ENCODE measurements around the gene PIGT.
A peak's percentile ranks its signal among the peaks of the same experiment; 100 is the strongest.

PIGT gene

GRCh38 chr20:45415822-45416637, at the start of gene PIGT:
Gene PIGT (plus strand): TSS chr20:45416141. CDS start chr20:45416157, 16 bp downstream.
- intact Hi-C loops (cut with DNase I), result no loop called here
- peak; percentile 86 to 97 (median 93) for DNase-seq

GRCh38 chr20:45366192-45366591, 49.7 kb upstream of the PIGT start:
- DNase-seq, result peak in 7 of 42 donors; percentile 8 to 63 (median 35)
- intact Hi-C loops (cut with DNase I), result no loop called here

- peak in 4 of 42 donors; percentile 7 to 32 (median 20) for DNase-seq
- intact Hi-C loops (cut with DNase I), result no loop called here
These were observed 49.3 kb upstream of the PIGT start for GRCh38 chr20:45366631-45367030.

GRCh38 chr20:45367126-45367525, 48.8 kb upstream of the PIGT start:
- peak in 1 of 42 donors; percentile 25 for DNase-seq
- intact Hi-C loops (cut with DNase I), result no loop called here

GRCh38 chr20:45368221-45368980, 47.5 kb upstream of the PIGT start:
- DNase-seq, result peak in 5 of 42 donors; percentile 15 to 44 (median 37)
- intact Hi-C loops (cut with DNase I), result no loop called here

GRCh38 chr20:45370571-45371160, 45.3 kb upstream of the PIGT start:
- intact Hi-C loops (cut with DNase I), result loop anchor here (5.0 kb wide), 2 partner anchors 37 to 67 kb away; partner anchors contain the start of gene DBNDD2
- peak in 4 of 42 donors; percentile 3 to 29 (median 18) for DNase-seq

GRCh38 chr20:45372241-45372640, 43.7 kb upstream of the PIGT start:
- intact Hi-C loops (cut with DNase I), result loop anchor here (5.0 kb wide), 2 partner anchors 35 to 65 kb away; partner anchors contain the start of gene DBNDD2
- DNase-seq, result peak in 4 of 42 donors; percentile 17 to 40 (median 28)

- intact Hi-C loops (cut with DNase I), result loop anchor here (5.0 kb wide), 2 partner anchors 35 to 65 kb away; partner anchors contain the start of gene DBNDD2
- DNase-seq, result peak; percentile 52 to 89 (median 74)
These were observed 43.1 kb upstream of the PIGT start for GRCh38 chr20:45372646-45373352.

- DNase-seq, result peak; percentile 78 to 97 (median 92)
- intact Hi-C loops (cut with DNase I), result loop anchor here (5.0 kb wide), 2 partner anchors 34 to 64 kb away; partner anchors contain the start of gene DBNDD2
These were observed 42.4 kb upstream of the PIGT start for GRCh38 chr20:45373353-45374100.

GRCh38 chr20:45374101-45374467, 41.9 kb upstream of the PIGT start:
- peak in 1 of 42 donors; percentile 31 for DNase-seq
- intact Hi-C loops (cut with DNase I), result loop anchor here (5.0 kb wide), 2 partner anchors 33 to 63 kb away; partner anchors contain the start of gene DBNDD2

GRCh38 chr20:45374966-45375365, 41.0 kb upstream of the PIGT start:
- DNase-seq, result peak in 2 of 42 donors; percentile 21 to 34
- intact Hi-C loops (cut with DNase I), result loop anchor here (5.0 kb wide), 2 partner anchors 32 to 62 kb away; partner anchors contain the start of gene DBNDD2

GRCh38 chr20:45377269-45377668, 38.7 kb upstream of the PIGT start:
- peak in 1 of 42 donors; percentile 17 for DNase-seq
- intact Hi-C loops (cut with DNase I), result no loop called here

GRCh38 chr20:45378191-45378590, 37.8 kb upstream of the PIGT start, which contains the start of gene TP53TG5:
Gene TP53TG5 (minus strand): TSS chr20:45378325. CDS start chr20:45378236, 89 bp downstream.
- peak in 40 of 42 donors; percentile 18 to 86 (median 70) for DNase-seq
- intact Hi-C loops (cut with DNase I), result no loop called here

GRCh38 chr20:45387274-45387673, 28.7 kb upstream of the PIGT start:
- intact Hi-C loops (cut with DNase I), result no loop called here
- DNase-seq, result no peak

GRCh38 chr20:45390931-45391330, 25.0 kb upstream of the PIGT start:
- intact Hi-C loops (cut with DNase I), result no loop called here
- DNase-seq, result no peak

- peak in 3 of 42 donors; percentile 24 to 50 (median 36) for DNase-seq
- intact Hi-C loops (cut with DNase I), result no loop called here
These were observed 24.4 kb upstream of the PIGT start for GRCh38 chr20:45391559-45391958.

GRCh38 chr20:45392733-45393132, 23.2 kb upstream of the PIGT start:
- peak in 28 of 42 donors; percentile 25 to 79 (median 58) for DNase-seq
- intact Hi-C loops (cut with DNase I), result no loop called here
